Body of pancreas (tissue), 4 donors: Measurements from ENCODE around the gene GRIP1.

ENCODE experiments used
- POLR2A ChIP-seq, 3 donors: fragments of 450-650 bp; IDR thresholded peaks; one replicate each; pipeline ENCODE4 v1.6.1; 2016; ENCODE audit warnings: antibody characterized with exemption in 3 of 3, mild to moderate bottlenecking in 2 of 3
- TF ChIP-seq, protein P1 (sequence below), 7 experiments: fragments of 450-650 bp in 4 of 7; fragments of 200-600 bp in 3 of 7; sonication (generic) in 3 of 7; IDR thresholded peaks; one replicate each; pipeline ENCODE4 v1.5.1; 2016 to 2019; ENCODE audit warnings: antibody characterized with exemption in 7 of 7

GRCh38 chr12:66359300-66359699 is 319.6 kb downstream of the GRIP1 start:
- TF ChIP-seq, protein P1, sequence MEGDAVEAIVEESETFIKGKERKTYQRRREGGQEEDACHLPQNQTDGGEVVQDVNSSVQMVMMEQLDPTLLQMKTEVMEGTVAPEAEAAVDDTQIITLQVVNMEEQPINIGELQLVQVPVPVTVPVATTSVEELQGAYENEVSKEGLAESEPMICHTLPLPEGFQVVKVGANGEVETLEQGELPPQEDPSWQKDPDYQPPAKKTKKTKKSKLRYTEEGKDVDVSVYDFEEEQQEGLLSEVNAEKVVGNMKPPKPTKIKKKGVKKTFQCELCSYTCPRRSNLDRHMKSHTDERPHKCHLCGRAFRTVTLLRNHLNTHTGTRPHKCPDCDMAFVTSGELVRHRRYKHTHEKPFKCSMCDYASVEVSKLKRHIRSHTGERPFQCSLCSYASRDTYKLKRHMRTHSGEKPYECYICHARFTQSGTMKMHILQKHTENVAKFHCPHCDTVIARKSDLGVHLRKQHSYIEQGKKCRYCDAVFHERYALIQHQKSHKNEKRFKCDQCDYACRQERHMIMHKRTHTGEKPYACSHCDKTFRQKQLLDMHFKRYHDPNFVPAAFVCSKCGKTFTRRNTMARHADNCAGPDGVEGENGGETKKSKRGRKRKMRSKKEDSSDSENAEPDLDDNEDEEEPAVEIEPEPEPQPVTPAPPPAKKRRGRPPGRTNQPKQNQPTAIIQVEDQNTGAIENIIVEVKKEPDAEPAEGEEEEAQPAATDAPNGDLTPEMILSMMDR (IDR thresholded peaks at IDR 0.05) = no peak
- no peak for TF ChIP-seq POLR2A (IDR thresholded peaks at IDR 0.05)
